SK-N-SH (cell line): Measurements from ENCODE around the gene MLXIP.

Experiments used
- CTCF ChIP-seq: fragments of 200-600 bp; sonication (generic); IDR thresholded peaks from 2 replicates; pipeline ENCODE4 v1.6.1; 2017; ENCODE audit warnings: antibody characterized with exemption, mild to moderate bottlenecking, moderate library complexity
- EP300 ChIP-seq, 2 experiments: IDR thresholded peaks; 2 replicates each; pipeline versions ENCODE4 v1.4.0 to v1.6.1; 2012; ENCODE audit warnings: borderline replicate concordance in 1 of 2, low read depth in 1 of 2, low read length in 1 of 2
- FOXM1 ChIP-seq: IDR thresholded peaks from 2 replicates; pipeline ENCODE4 v1.4.0; 2012; ENCODE audit warnings: low read depth, mild to moderate bottlenecking
- JUND ChIP-seq: IDR thresholded peaks from 2 replicates; pipeline ENCODE4 v1.4.0; 2012
- MAX ChIP-seq: IDR thresholded peaks from 2 replicates; pipeline ENCODE4 v1.4.0; 2012; ENCODE audit warnings: low read depth
- POLR2AphosphoS5 ChIP-seq: IDR thresholded peaks from 2 replicates; pipeline ENCODE4 v1.6.1; 2012; ENCODE audit warnings: low read depth, low read length
- REST ChIP-seq: IDR thresholded peaks from 2 replicates; pipeline ENCODE4 v1.6.1; 2012; ENCODE audit warnings: mild to moderate bottlenecking, low read depth, low read length, moderate library complexity
- RXRA ChIP-seq: IDR thresholded peaks from 2 replicates; pipeline ENCODE4 v1.4.0; 2012; ENCODE audit warnings: low read depth, mild to moderate bottlenecking, borderline replicate concordance
- TCF12 ChIP-seq: IDR thresholded peaks from 2 replicates; pipeline ENCODE4 v1.4.0; 2012
- USF1 ChIP-seq: IDR thresholded peaks from 2 replicates; pipeline ENCODE4 v1.4.0; 2012; ENCODE audit warnings: low read depth, borderline replicate concordance
- USF2 ChIP-seq: fragments of 150-350 bp; IDR thresholded peaks from 2 replicates; pipeline ENCODE4 v1.6.1; 2017; ENCODE audit warnings: antibody characterized with exemption, low read length, low read depth, borderline replicate concordance
- YY1 ChIP-seq: IDR thresholded peaks from 2 replicates; pipeline ENCODE4 v1.4.0; 2012; ENCODE audit warnings: low read depth, mild to moderate bottlenecking
- ZBTB33 ChIP-seq: IDR thresholded peaks from 2 replicates; pipeline ENCODE4 v1.4.0; 2012; ENCODE audit warnings: low read depth, borderline replicate concordance

GRCh38 chr12:122084857-122085405, 6.4 kb downstream of the MLXIP start:
- TF ChIP-seq CTCF: no peak
- no peak for TF ChIP-seq MAX
- TF ChIP-seq USF2: no peak
- no peak for TF ChIP-seq JUND
- no peak for TF ChIP-seq USF1
- TF ChIP-seq REST: no peak
- no peak for TF ChIP-seq ZBTB33
- TF ChIP-seq RXRA: no peak
- TF ChIP-seq EP300 (IDR thresholded peaks at IDR 0.05; ENCODE audit: borderline replicate concordance in 1 of 2, low read depth in 1 of 2, low read length in 1 of 2): no peak
- no peak for TF ChIP-seq POLR2AphosphoS5
- no peak for TF ChIP-seq TCF12
- no peak for TF ChIP-seq YY1
- no peak for TF ChIP-seq FOXM1
